ENCODE data around the gene ABCC10. TPM values are rescaled to one million over a fixed set of nuclear protein-coding genes. Genes with fewer than 3 reads are reported as not detected.

Gene ABCC10
- polyA plus RNA-seq, 1 donor from 2014 or later: 22.4 TPM

GRCh38 chr6:43444582-43444981 is 17.2 kb downstream of the ABCC10 start:
- no peak overlapping the region for H3K4me2 ChIP-seq (ENCODE audit: low read length)
- H4K20me1 ChIP-seq (ENCODE audit: insufficient read depth): no peaks in the 10 kb centered on the region
- H3K9me2 ChIP-seq (ENCODE audit: insufficient read depth, low read length): no peaks in the 10 kb centered on the region
- H3K27ac ChIP-seq (ENCODE audit: low read length): no peak overlapping the region
- no peaks in the 10 kb centered on the region for H3F3A ChIP-seq (ENCODE audit: insufficient read depth, low read length, poor library complexity, severe bottlenecking)
- H3K4me3 ChIP-seq (ENCODE audit: low read length): no peak overlapping the region
- TF ChIP-seq REST (IDR thresholded peaks at IDR 0.05; ENCODE audit: borderline replicate concordance) (no peak), CTCF (IDR thresholded peaks at IDR 0.05; ENCODE audit: poor library complexity, severe bottlenecking) (no peak), MXI1 (conservative IDR thresholded peaks at IDR 0.05; ENCODE audit: poor library complexity, severe bottlenecking) (no peak), POLR2AphosphoS5 (IDR thresholded peaks at IDR 0.05) (no peak), TAF1 (IDR thresholded peaks at IDR 0.05; ENCODE audit: low read depth) (no peak), EP300 (conservative IDR thresholded peaks at IDR 0.05; ENCODE audit: poor library complexity, severe bottlenecking) (no peak), SMC3 (conservative IDR thresholded peaks at IDR 0.05; ENCODE audit: poor library complexity) (no peak), RAD21 (conservative IDR thresholded peaks at IDR 0.05) (no peak), EZH2 (IDR thresholded peaks at IDR 0.05; ENCODE audit: borderline replicate concordance, insufficient read depth, low read length, poor library complexity, severe bottlenecking) (no peak)
- no peaks in the 10 kb centered on the region for H3K27me3 ChIP-seq (ENCODE audit: insufficient read depth, low read depth, low read length)
- no peak overlapping the region for H3K9ac ChIP-seq (ENCODE audit: low read length)
- H2AFZ ChIP-seq (ENCODE audit: low read depth, low read length): no peak overlapping the region
- H3K9me3 ChIP-seq (ENCODE audit: low read length): no peaks in the 10 kb centered on the region
- H3K36me3 ChIP-seq (ENCODE audit: insufficient read depth, low read length): no peaks in the 10 kb centered on the region
- no peaks in the 10 kb centered on the region for H3K79me2 ChIP-seq (replicated peaks; ENCODE audit: insufficient read depth, low read length)

GRCh38 chr6:43445576-43445975 is 18.2 kb downstream of the ABCC10 start:
- Histone ChIP-seq H3F3A (ENCODE audit: insufficient read depth, low read length, poor library complexity, severe bottlenecking) (no peaks in the 10 kb centered on the region), H2AFZ (ENCODE audit: low read depth, low read length) (no peak overlapping the region), H3K4me2 (ENCODE audit: low read length) (no peak overlapping the region), H3K27me3 (ENCODE audit: insufficient read depth, low read depth, low read length) (no peaks in the 10 kb centered on the region), H3K9me2 (ENCODE audit: insufficient read depth, low read length) (no peaks in the 10 kb centered on the region), H3K27ac (ENCODE audit: low read length) (no peak overlapping the region), H3K36me3 (ENCODE audit: insufficient read depth, low read length) (no peaks in the 10 kb centered on the region), H3K9me3 (ENCODE audit: low read length) (no peaks in the 10 kb centered on the region), H3K9ac (ENCODE audit: low read length) (no peak overlapping the region), H3K79me2 (replicated peaks; ENCODE audit: insufficient read depth, low read length) (no peaks in the 10 kb centered on the region), H3K4me3 (ENCODE audit: low read length) (no peak overlapping the region), H4K20me1 (ENCODE audit: insufficient read depth) (no peaks in the 10 kb centered on the region)
- TF ChIP-seq SMC3 (conservative IDR thresholded peaks at IDR 0.05; ENCODE audit: poor library complexity) (no peak), EZH2 (IDR thresholded peaks at IDR 0.05; ENCODE audit: borderline replicate concordance, insufficient read depth, low read length, poor library complexity, severe bottlenecking) (no peak), TAF1 (IDR thresholded peaks at IDR 0.05; ENCODE audit: low read depth) (no peak), MXI1 (conservative IDR thresholded peaks at IDR 0.05; ENCODE audit: poor library complexity, severe bottlenecking) (no peak), RAD21 (conservative IDR thresholded peaks at IDR 0.05) (no peak), POLR2AphosphoS5 (IDR thresholded peaks at IDR 0.05) (no peak), EP300 (conservative IDR thresholded peaks at IDR 0.05; ENCODE audit: poor library complexity, severe bottlenecking) (no peak), REST (IDR thresholded peaks at IDR 0.05; ENCODE audit: borderline replicate concordance) (no peak), CTCF (IDR thresholded peaks at IDR 0.05; ENCODE audit: poor library complexity, severe bottlenecking) (no peak)

Measured in neural cell (in vitro differentiated cells).